Measurements from ENCODE around the gene BMP6.

The BMP6 gene

DNA sequence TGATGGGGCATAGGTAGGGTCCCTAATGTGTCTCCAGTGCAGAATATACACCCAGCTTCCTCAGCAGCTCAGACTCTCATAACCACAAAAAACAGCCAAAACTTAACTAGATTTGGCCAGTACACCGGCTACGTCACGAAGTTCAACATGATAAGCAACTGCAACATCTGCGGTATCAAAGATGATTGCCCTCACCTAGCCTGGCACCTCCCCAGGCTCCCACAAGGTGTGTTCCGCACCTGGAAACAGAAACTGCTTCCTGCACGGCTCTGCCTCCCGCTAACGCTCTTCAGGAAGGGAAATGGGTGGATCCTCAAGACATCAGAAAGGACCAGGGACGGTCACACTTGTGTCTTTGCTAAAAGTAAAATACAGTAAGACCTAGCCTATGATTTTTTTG lies 175.2 kb downstream of the BMP6 start:
- Mint-ChIP-seq H3K4me3 (no peak overlapping the region), H3K27ac (peak overlapping the region in 1 of 2 donors; percentile 24), H3K27me3 (no peaks in the 10 kb centered on the region), H3K4me1 (no peaks in the 10 kb centered on the region), H3K9me3 (no peaks in the 10 kb centered on the region)
- DNase-seq (no peak), ATAC-seq (no peak)

DNA sequence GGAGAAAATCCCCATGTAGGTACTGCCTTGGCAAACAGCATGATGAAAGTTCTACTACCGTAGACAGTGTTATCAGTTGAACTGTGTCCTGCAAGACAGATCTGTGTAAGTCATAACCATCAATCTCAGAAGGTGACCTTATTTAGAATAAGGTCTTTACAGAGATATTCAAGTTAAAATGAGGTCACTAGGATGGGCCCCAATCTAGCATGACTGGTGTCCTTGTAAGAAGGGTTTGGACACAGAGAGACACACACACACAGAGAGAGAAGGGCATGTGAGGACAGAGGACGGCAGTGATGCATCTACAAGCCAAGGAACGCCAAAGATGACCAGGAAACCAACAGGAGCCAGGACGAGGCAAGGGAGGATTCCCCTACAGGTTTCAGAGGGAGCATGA lies 175.9 kb downstream of the BMP6 start:
- Mint-ChIP-seq H3K4me3 (no peak overlapping the region), H3K27ac (no peak overlapping the region)

DNA sequence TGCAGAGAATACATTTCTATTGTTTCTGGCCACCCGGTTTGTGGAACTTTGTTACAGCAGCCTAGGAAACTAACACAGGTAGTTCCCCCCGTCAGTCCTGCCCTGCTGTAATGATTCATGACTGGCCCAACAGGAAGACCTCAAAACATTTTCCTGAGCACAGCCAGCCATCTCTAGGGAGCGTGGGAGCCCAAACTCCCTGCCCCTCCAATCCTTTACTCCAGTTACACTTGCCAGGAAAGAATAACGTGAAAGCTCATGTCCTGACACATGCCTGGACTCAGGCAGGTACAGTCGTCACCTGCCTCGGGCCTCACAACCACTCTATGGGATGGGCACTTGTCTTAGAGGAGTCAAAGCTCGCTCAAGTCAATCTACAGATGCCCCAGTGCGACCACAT lies 176.3 kb downstream of the BMP6 start:
- H3K4me3 Mint-ChIP-seq, result no peak overlapping the region
- DNase-seq, result no peak
- no peaks in the 10 kb centered on the region for H3K27me3 Mint-ChIP-seq
- H3K27ac Mint-ChIP-seq, result no peak overlapping the region
- H3K9me3 Mint-ChIP-seq, result no peaks in the 10 kb centered on the region
- no peaks in the 10 kb centered on the region for H3K4me1 Mint-ChIP-seq
- ATAC-seq, result no peak

More for the DNA sequence above, 175.9 kb downstream of the BMP6 start:
- no peak for DNase-seq
- Mint-ChIP-seq H3K27me3 (no peaks in the 10 kb centered on the region), H3K4me1 (no peaks in the 10 kb centered on the region), H3K9me3 (no peaks in the 10 kb centered on the region)
- no peak for ATAC-seq

DNA sequence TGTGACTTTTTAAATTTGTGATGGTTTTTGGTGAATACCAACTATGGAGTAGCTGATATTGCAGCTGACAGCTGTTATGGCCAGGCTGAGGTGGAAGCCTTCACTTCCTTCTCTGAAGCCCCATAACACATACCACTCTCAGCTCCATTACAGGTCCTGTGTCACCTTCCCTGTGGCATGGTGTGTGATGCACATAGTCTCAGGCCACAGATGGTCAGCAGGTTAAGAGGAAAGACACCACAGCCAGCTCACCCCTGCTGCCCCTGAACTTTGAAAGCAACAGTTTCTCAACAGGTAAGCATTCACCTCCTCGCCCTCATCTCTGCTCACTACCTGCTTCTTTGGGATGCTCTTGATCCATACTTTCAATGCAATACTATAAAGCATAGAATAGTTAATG lies 177.0 kb downstream of the BMP6 start:
- Mint-ChIP-seq H3K4me3 (no peak overlapping the region), H3K4me1 (peaks cover 5% of the 10 kb centered on the region), H3K27me3 (no peaks in the 10 kb centered on the region), H3K27ac (no peak overlapping the region), H3K9me3 (no peaks in the 10 kb centered on the region)
- no peak for DNase-seq
- no peak for ATAC-seq

DNA sequence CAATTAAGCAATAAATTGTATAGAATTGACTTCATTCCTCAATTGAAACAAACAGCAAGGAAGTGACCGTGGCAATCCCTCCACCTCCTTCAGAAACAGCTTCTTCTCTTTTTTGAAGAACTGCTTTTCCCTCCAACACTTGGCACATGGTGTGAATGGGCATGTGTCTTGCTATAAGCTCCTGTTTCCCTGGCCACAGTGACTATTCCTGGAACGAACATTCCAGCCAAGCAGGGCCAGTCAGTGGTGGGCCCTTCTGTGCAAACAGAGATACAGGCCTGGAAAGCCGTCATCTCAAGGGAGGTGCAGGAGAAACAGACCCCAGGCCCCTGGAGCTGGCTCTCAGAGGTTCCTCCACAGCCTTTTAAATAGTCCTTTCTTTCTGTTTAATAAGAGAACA lies 177.8 kb downstream of the BMP6 start:
- ATAC-seq, result no peak
- H3K4me3 Mint-ChIP-seq, result no peak overlapping the region
- H3K27ac Mint-ChIP-seq, result no peak overlapping the region
- no peaks in the 10 kb centered on the region for H3K9me3 Mint-ChIP-seq
- H3K27me3 Mint-ChIP-seq, result no peaks in the 10 kb centered on the region
- peaks cover 11% of the 10 kb centered on the region for H3K4me1 Mint-ChIP-seq
- DNase-seq, result no peak

DNA sequence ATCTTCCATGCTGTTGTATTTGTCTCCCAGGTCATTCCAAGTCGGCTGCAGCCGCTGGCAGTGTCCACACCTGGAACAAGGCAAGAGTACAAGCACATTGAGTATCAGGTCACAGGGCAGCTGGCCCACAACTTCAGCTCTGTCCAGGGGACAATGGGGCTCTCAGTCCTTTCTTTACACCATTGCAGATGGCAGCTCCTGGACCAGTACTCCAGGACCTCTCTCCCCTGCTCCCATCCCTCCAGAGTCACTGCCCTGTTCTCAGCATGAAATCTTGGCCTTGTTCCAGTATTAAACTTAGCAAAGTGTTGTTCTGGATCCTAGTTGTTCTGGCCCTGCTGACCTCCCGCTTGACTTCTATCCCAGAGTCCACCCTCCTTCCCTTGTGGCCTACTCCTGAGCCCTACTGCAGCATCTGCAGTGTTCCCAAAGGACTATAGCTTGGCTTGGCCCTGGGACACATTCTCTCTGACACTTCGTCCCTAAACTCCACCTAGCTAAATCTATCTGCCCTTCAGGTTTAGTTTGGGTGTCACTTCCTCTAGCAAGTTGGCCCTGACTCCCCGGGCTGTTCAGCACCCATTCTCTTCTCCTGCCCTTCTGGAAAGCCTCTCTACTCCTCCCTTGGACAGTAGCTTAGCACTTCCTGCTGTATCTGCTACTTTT lies 178.9 kb downstream of the BMP6 start:
- Mint-ChIP-seq H3K9me3 (no peaks in the 10 kb centered on the region), H3K4me1 (peaks cover 20% of the 10 kb centered on the region), H3K27ac (no peak overlapping the region), H3K4me3 (no peak overlapping the region), H3K27me3 (no peaks in the 10 kb centered on the region)
- DNase-seq, result no peak
- ATAC-seq, result no peak

DNA sequence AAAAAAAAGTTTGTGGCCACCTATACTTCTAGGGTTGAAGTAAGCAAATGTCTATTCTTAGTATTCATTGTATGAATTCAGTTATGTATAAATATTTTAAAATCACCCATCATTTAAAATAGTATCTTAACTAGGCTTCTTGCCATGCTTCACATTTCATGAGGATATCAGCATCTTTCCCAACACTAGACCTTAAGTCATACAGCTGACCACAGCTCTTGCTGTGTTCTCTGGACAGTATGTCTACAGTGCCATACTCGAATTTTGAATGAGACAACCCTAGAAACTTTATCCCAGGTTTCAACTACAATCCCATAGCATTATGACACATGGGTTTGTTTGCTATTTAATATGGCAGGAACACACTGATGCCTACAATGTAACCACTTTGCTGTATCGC lies 179.5 kb downstream of the BMP6 start:
- no peak overlapping the region for H3K4me3 Mint-ChIP-seq
- DNase-seq, result no peak
- ATAC-seq, result no peak
- no peaks in the 10 kb centered on the region for H3K27me3 Mint-ChIP-seq
- peaks cover 20% of the 10 kb centered on the region for H3K4me1 Mint-ChIP-seq
- H3K9me3 Mint-ChIP-seq, result no peaks in the 10 kb centered on the region
- H3K27ac Mint-ChIP-seq, result no peak overlapping the region

DNA sequence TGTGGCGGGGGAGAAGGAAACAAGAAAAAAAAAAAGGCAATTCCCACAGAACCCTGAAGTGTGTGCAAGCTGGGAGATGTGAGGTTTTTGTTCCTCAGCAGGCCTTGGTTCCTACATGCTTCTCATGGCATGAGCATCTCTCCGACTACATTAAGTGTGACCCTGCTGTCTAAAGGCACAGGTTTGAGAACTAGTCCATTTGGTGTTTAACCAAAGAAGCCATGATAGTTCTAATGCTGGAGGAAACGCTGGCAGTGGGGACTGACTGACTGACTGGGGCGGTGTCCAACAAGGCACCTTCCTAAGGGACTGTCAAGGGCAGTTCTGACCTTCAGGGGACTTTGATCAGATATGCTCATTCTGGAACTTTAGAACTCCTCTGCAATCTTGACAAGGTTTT lies 180.8 kb downstream of the BMP6 start:
- Mint-ChIP-seq H3K27me3 (no peaks in the 10 kb centered on the region), H3K4me3 (no peak overlapping the region), H3K9me3 (no peaks in the 10 kb centered on the region), H3K27ac (no peak overlapping the region), H3K4me1 (peaks cover 20% of the 10 kb centered on the region)
- no peak for DNase-seq
- ATAC-seq, result no peak

DNA sequence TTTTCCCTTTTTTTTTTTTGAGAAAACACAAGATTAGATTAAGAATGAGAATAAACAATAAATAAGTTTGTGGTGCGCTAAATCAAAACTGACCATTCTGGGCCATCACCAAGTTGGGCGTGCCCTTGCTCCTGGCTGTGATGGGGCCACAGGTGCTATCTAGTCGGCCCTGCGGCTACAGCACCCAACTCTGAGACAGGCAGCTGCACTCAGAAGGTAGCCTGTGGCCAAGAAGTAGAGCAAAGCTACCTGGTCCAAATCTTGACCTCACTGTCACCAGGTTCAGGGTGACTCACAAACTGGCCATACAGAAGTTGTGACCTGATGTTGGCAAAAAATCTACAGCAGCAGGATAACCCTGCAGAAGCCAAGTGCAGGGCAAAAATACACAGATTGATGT lies 181.3 kb downstream of the BMP6 start:
- H3K9me3 Mint-ChIP-seq, result no peaks in the 10 kb centered on the region
- H3K4me1 Mint-ChIP-seq, result peaks cover 20% of the 10 kb centered on the region
- H3K27ac Mint-ChIP-seq, result no peak overlapping the region
- no peak overlapping the region for H3K4me3 Mint-ChIP-seq
- ATAC-seq (no peak), DNase-seq (no peak)
- H3K27me3 Mint-ChIP-seq, result no peaks in the 10 kb centered on the region

DNA sequence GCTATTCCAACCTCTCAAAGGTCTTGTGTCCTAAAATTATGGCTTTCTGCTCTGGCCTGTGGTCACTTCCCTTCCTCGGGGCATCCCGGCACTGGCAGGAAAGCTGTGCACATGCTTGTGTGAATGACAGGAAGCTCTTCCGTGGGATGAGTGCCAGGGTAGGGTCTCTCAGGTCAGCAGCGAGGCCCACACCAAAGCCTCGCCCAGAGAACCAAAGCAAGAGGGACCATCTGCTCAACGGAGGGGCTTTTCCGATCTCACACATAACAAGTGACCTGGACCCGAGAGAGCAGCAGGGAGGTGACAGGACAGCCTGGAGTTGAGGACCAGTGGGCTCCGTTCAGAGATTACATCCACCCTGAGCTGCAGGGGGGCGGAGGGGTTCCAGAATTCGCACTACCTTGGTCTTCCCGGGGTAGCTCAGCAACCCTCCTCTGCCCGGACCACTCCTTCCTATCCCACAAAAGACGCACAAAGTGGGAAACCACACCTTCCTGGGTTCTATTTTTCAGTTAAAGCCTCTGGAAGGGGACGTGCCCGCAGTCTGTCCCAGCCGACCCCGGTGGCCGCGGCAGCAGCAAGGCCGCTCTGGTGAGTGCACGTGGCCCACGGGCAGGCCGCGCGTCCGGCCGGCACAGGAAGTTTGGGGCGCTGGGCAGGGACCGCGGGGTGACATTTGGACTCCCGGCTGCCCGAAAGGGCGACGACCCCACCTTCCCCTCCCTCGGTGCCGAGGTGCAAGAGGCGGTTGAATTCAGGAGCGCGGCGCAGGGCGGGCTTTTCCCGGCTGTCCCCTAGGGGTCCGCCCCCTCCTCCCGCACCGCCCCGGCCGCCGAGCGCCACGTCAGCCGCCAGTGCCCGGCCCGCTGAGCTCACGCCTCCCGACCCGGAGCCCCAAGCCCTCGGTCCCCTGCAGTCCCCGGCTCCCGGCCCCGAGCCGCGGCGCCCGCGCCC lies 183.7 kb downstream of the BMP6 start:
- peak; percentile 55 for ATAC-seq
- Mint-ChIP-seq H3K27me3 (no peaks in the 10 kb centered on the region), H3K4me1 (peaks cover 20% of the 10 kb centered on the region), H3K27ac (peak overlapping the region; percentile 62 to 70), H3K9me3 (no peaks in the 10 kb centered on the region), H3K4me3 (peak overlapping the region; percentile 81 to 83)
- peak; percentile 43 to 45 for DNase-seq

DNA sequence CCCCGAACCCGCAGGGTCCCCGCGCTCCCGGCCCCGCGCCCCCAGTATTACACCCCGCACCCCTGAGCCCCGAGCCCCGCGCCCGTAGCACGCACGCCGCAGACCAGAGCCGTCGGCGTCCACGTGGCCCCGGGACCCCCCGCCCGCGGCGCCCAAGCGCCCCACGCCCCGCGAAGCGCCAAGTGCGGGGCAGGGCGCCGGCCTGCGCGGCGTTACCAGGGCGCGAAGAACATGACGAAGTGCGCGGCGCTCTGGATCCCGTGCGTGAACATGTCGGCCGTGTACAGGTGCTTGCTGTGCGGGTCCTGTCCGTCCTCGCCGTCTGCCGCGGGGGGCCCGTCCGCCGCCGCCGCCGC lies 184.4 kb downstream of the BMP6 start:
- no peak overlapping the region for H3K27ac Mint-ChIP-seq
- ATAC-seq (peak; percentile 64), DNase-seq (no peak)
- H3K27me3 Mint-ChIP-seq, result no peaks in the 10 kb centered on the region
- no peak overlapping the region for H3K4me3 Mint-ChIP-seq
- no peaks in the 10 kb centered on the region for H3K9me3 Mint-ChIP-seq
- peaks cover 20% of the 10 kb centered on the region for H3K4me1 Mint-ChIP-seq

DNA sequence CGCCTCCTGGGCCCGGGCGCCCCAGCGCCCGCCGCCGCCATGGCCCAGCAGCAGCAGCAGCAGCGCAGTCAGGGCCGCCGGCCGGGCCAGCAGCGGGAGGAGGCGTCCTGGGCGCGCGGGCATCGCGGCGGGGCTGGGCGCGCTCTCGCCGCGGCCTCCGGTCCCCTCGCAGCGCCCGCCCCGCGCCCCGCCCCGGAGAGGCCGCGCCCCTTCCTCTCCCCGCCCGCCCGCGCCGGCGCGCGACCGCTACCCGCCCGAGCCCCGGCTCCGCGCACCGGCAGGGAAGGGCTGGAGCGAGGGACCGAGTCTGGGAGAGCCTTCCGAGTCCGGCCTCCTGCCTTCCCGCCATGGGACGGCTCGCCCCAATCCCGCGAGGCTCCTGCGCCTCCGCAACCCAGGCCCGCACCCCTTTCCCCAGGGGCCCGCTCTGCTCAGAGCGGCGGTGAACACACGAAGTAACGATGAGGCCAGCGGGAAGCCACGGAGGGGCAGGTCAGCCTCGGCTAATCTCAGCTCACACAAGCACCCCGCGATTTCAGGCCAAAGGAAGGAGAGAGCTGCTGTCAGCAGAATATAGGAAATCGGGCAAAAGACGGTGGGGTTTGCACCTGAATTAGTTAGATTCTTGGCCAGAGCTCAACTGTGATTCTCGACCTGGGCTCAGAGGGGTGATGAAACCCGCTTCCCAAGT lies 184.9 kb downstream of the BMP6 start, which contains the start of gene TXNDC5:
Gene TXNDC5 (minus strand): TSS at position 135 of the 691 bp plus-strand sequence. CDS start 12 bp downstream, at position 123.
- DNase-seq, result peak; percentile 50 to 60
- H3K27ac Mint-ChIP-seq, result peak within 1 kb of the TSS; percentile 79 to 80
- H3K4me3 Mint-ChIP-seq, result peak within 1 kb of the TSS; percentile 81 to 83
- no peaks in the 10 kb centered on the region for H3K9me3 Mint-ChIP-seq
- no peaks in the 10 kb centered on the region for H3K27me3 Mint-ChIP-seq
- ATAC-seq, result peak; percentile 79
- H3K4me1 Mint-ChIP-seq, result peaks cover 20% of the 10 kb centered on the region

DNA sequence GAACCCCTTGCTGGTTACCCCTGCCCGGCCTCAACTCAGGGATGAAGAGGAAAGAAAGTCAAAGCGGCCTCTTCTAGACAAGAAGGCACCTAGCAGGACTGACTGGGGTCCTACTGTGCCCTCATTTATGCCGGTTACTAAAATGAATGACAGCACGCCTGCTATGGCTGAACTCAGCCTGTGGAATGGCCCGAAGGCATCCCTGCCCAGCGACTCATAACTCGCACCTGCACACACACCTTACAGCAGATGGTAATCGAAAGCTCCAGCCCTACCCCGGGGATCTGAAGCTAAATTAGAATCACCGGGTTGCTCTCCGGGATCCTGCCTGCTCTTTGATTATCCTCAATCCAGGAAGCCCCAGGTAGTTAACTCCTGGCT lies 185.4 kb downstream of the BMP6 start:
- Mint-ChIP-seq H3K4me3 (peak overlapping the region in 1 of 2 donors; percentile 81), H3K27me3 (no peaks in the 10 kb centered on the region)

DNA sequence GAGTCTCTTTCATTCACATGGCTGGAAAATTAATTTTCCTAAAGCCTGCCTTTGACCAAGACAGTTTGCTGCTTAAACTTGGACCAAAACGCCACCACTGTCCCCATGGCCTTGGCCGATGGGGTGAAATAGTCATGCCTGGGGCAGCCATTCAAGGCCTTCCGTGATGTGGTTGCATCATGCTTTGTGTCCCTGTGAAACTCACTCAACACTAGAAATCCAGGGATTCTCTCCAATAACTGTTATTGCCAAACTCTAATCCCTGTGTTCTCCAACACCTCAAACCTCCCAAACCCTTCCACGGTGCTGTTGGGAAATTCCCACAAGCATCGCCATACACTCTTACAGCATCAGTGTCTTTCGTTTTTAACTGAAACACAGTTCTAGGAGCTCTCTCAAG lies 186.1 kb downstream of the BMP6 start:
- Mint-ChIP-seq H3K9me3 (no peaks in the 10 kb centered on the region), H3K4me1 (peaks cover 20% of the 10 kb centered on the region), H3K27ac (no peak overlapping the region), H3K4me3 (no peak overlapping the region), H3K27me3 (no peaks in the 10 kb centered on the region)
- DNase-seq (no peak), ATAC-seq (no peak)

More for the DNA sequence above, 185.4 kb downstream of the BMP6 start:
- no peak overlapping the region for H3K27ac Mint-ChIP-seq
- ATAC-seq (no peak), DNase-seq (no peak)
- no peaks in the 10 kb centered on the region for H3K9me3 Mint-ChIP-seq
- H3K4me1 Mint-ChIP-seq, result peaks cover 20% of the 10 kb centered on the region

DNA sequence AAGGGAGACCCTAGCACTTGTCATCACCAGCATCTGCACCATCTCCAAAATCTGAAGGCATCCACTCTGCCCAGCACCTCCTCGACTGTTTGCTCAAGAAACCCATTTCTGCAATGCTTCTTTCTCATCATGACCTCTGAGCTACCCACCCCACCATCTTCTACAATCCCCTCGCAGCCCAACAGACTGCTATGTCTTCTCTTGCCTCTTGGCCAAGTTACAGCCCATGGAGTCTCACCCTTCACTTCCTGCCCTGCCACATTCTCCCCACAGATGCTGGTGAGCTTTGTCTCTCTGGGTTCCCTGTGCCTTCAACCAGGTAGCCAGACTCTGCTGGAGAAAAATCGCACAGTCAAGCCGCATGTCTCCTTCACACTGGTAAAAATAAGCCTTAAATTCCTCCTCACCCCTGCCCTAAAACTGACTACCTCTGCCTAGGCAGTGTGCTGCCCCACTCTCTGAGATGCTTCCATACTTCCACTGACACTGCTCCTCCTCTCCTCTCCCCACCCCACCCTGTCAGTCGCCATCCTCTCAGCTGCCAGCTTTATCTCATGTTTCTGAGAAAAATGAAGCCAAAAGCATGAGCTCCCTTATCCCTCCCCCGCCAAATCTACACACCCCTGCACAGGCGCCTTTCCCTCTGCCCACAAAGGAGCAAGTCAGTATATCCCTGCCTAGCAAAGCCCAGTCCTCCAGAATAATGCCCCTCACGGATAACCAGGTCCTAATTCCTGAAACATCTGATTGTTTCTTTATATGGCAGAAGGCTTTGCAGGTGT lies 187.0 kb downstream of the BMP6 start:
- no peaks in the 10 kb centered on the region for H3K27me3 Mint-ChIP-seq
- ATAC-seq, result no peak
- H3K4me1 Mint-ChIP-seq, result peaks cover 14% of the 10 kb centered on the region
- no peak for DNase-seq
- H3K4me3 Mint-ChIP-seq, result no peak overlapping the region
- no peaks in the 10 kb centered on the region for H3K9me3 Mint-ChIP-seq
- no peak overlapping the region for H3K27ac Mint-ChIP-seq
